RPMI8226 (cell line): ENCODE measurements around the gene COPZ1.
"Not testable (repeated sequence)": the region's sequence is repeated elsewhere in the genome, so short reads cannot be mapped to it uniquely, and the experiment has no call there.

Experiments
- DNase-seq: peaks from one replicate; pipeline ENCODE4 v3.0.0-alpha.2; 2015

Gene COPZ1

GRCh38 chr12:54337280-54337842 lies 12.4 kb downstream of the COPZ1 start:
- DNase-seq, result no peak

- no peak for DNase-seq
These were observed 13.1 kb downstream of the COPZ1 start for GRCh38 chr12:54337854-54338650.

GRCh38 chr12:54338698-54339296 lies 13.9 kb downstream of the COPZ1 start:
- no peak for DNase-seq

- no peak for DNase-seq
These were observed 15.9 kb downstream of the COPZ1 start for GRCh38 chr12:54340846-54341245.

- no peak for DNase-seq
These were observed 16.7 kb downstream of the COPZ1 start for GRCh38 chr12:54341378-54342300.

GRCh38 chr12:54349036-54349435 lies 24.1 kb downstream of the COPZ1 start:
- no peak for DNase-seq

GRCh38 chr12:54349679-54350078 lies 24.7 kb downstream of the COPZ1 start:
- no peak for DNase-seq

DNA sequence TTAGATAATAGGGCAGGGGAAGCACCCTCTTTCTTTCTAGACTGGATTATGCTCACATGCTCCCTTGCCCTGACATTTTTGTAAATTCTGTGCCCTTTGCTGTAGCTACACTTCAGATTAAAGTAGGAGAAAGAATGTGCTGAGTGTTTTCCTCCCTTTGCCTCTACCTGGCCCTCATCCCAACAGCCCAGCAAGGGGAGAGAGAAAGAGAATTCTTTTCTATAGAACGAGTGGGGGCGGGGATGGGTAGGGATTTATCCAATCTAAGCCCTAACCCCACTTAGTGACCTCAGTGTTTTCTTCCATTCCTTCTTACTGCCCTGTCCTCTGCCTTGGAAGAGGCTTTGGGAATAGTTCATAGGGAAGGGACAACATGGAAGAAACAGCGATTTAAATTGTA lies 25.8 kb downstream of the COPZ1 start:
- no peak for DNase-seq

- no peak for DNase-seq
These were observed 26.4 kb downstream of the COPZ1 start for GRCh38 chr12:54351341-54351740.

DNA sequence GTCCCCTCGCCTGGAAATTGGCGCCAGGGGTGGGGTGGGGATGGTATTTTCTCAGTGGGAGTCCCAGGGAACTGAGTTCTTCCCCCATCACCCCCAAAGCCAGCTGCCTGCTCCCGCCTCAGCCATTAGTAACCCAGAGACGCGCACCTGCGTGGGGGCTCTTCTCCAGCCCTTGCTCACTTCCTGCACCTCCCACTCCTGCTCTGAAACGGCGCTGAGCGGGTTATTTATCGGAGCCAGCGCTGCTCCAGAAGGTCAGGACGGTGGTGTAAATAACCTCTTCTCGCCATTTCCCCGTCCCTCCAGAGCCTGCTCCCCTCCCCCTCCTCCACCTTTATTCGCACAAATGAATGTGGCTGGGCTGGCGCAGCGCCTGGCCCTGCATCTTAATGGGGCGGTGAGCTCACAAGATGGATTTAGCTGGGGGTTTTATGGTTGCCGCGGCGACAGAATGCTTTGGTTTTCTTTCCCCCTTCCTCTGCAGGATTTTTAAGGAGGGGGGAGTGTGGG lies 27.1 kb downstream of the COPZ1 start:
- no peak for DNase-seq

DNA sequence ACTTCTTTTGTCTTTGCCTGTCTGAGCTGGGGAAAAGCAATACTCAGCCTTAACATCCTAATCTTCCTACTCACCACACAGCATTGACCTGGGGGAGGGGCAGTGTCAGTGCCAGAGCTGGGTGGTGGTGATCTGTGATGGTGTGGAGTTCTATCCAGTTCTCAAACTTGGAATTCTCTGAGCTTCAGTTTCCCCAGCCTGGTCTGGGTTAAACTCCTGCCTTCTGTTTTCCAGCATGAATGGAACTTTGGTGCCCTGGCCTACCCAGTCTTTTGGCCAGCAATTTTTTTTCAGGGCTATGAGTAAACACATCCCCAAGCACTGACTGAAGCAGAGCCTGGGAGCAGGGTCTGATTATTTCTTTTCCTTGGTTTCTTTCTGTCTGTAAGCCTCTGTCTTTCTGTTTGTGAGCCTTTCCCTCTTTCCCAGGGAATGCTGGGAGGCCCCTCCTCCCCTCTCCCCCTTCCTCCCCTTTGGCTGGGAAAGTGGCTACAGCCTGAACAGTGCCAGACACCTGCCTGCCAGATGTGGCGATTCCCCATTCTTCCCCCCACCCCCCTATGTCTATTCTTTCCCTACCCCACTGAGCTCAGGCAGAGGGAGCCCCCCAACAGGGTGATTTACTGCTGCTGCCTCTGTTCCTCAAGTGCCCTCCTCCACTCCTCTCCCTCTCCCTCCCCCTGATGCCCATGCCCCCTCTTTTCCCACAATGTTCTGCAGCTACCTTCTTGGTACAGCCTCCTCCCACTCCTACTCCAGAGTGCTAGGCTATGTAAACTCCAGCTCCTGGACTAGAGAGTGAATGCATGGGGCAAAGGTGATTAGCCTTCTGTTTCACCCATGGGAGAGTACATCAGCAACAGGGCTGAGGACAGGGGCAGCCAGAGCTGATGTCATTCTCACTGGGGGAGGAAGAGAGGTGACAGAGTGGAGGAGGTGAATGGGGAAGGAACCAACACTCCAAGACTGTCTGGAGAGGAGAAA lies 28.3 kb downstream of the COPZ1 start:
- DNase-seq, result no peak

GRCh38 chr12:54354271-54354670 lies 29.3 kb downstream of the COPZ1 start:
- DNase-seq, result not testable (repeated sequence)

DNA sequence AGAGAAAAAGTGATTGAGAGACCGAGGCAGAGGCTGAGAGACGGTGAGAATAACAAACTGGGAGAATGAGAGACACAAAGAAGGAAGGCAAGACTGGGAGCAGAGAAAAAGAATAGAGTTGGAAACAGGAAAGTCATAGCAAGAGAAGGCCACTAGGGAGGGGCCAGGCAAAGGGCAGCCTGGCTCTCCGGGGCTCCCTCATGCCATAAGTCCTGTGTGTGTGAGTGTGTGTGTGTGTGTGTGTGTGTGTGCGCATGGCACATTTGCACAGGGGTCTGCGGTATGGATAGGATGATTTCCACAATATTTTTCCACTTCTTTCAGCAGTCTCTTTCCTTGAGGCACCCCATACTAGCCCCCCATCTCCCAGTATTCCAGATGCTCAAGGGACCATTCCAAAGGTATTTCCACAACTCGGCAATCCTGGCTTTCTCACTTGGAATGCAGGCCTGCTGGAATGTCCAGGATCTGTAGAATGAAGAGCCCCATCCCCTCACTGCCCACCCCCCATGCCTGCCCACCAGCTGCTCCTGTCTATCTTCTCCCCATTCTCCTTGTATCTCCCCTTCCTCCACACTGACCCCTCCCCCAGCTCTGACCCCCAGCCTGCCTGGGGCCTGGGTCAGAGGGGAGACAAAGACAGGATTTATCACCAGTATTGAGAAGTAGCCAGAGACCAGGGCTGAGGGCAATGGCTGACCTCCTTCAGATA lies 30.3 kb downstream of the COPZ1 start:
- DNase-seq, result no peak

DNA sequence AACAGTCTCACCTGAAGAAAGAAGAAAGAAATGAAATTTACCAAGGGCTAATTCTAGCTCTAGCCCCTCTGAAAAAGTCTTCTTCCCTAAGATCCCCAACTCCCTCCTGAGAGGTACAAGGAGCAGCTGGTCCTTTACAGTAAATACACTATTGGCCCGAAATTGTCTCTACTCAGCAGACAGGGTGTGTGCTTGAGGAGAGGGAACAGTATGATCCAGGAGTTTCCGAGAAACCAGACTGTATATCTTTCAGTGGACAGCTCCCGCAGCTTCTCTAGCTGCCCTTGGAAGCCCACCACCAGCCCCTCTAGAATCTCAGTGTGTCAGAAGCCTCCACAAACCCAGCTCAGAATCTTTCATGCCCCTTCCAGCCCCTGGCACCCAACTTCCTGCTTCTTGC lies 31.3 kb downstream of the COPZ1 start:
- no peak for DNase-seq

DNA sequence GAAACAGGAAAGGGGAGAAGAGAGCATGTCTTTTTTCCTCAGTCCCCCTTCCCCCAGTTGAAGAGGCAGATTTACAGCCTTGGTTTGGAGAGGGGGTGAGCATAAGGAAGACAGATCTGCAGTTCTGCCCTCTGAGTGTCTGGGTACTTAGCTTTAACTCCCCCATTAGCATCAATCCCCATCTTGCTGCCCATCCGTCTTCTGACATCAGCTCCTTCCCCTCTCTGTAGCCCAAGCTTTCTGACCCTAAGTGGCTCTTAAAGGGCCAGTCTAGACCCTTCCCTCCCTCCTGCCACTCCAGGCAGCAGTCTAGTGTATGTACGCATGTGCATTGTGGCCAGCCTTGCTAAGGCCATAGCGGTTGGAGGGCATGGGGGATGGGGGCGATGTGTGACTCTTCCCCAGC lies 32.0 kb downstream of the COPZ1 start:
- DNase-seq, result no peak

GRCh38 chr12:54357506-54358190 lies 32.7 kb downstream of the COPZ1 start:
- DNase-seq, result no peak

DNA sequence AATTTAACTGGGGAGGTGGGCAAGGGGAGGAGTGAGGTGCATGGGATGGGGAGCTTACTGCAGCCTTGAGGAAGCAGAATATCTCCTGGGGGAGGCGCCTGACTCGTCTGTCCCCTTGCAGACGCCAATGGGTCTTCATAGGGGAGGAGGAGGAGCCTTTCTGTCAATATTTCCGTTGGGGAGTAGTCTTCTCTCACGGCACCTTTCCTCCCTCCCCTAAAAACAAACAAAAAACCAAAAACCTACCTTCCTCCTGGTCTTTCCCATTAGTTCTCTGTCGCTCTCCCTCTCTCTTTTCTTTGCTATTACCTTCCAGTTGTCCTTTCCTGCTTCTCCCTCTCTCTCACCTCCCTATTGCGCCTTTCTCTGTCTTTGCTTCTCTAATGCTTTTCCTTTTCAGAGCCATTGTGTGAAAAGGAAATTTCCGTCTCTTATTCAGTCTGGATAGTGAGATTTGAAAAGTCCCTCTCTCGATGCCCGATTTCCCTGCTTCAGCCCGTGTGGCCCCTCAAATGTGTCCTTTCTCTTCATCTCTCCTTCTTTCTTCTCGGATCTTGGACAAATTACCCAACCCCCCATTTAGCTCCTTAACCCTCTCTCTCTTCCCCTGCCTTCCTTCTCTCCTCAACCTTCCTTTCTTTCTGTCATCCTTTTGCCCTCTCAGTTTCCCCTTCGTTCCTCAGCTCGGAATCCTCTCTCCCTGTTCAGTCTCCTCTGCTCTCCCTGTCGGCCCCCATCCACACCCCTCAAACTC lies 33.4 kb downstream of the COPZ1 start:
- peak; percentile 53 for DNase-seq

DNA sequence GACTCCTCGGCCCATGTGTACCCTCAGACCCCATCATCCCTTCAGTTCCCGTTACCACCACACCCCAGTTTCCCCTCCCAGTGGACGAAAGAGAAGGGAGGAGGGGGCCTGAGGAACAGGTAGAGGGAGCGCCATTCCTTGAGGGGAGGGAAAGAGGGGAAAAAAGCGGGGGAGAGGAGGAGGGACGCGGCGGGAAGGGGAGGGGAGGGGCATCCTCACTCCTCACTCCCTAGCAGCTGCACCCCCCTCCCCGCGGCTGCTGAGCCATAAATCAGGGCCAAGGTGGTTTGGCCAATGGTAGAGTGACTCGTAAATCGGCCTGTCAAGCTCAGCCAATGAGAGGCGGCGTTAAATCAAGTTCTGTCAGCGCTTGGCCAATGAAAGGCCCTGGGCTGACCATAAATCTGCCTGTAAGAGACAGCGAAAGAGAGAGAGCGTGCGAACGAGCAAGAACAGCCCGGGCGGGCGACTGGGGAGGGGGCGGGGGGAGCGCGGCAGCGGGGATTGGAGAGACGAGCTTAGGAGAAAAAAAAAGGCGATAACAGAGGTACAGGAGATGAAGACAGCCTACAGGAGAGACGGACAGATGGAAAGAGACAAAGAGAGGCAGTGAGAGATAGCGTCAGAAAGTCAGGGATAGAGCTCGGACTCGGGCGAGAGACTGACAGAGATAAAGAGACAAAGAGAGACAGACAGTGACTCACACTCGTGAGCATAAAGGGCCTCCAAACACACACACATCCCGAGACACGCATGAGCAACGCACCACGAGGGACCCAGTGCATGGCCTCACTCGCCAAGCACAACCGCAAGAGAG lies 34.2 kb downstream of the COPZ1 start:
- DNase-seq, result peak; percentile 97
